ENCODE data around the gene TSPYL1.
A peak's percentile ranks its signal among the peaks of the same experiment; 100 is the strongest.

Gene TSPYL1

DNA sequence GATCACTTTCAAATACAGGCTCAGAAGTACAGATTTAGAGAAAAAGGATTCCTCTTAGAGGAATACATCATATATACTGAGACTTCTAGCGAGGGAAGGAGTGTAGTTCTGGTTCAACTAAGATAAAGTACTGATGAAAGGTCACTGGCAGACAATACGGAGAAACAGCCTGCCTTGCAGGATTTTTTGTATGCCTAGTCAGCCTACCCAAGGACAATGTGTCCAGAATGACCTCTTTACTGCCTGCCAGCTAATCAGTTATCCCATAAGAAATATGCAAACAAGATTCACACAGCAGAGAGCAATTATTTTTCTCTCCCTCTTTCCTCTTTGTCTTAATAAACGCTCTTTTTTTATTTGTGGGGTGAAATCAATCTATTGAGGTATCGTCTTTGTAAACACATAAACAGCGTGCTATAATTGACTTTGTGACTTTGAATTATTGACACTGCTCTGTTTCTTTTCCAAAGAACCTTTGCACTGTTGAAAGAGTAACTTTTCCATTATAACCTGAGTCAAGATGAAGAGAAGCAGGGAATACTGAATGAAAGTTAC is 24.4 kb downstream of the TSPYL1 start:
- no peak for DNase-seq

DNA sequence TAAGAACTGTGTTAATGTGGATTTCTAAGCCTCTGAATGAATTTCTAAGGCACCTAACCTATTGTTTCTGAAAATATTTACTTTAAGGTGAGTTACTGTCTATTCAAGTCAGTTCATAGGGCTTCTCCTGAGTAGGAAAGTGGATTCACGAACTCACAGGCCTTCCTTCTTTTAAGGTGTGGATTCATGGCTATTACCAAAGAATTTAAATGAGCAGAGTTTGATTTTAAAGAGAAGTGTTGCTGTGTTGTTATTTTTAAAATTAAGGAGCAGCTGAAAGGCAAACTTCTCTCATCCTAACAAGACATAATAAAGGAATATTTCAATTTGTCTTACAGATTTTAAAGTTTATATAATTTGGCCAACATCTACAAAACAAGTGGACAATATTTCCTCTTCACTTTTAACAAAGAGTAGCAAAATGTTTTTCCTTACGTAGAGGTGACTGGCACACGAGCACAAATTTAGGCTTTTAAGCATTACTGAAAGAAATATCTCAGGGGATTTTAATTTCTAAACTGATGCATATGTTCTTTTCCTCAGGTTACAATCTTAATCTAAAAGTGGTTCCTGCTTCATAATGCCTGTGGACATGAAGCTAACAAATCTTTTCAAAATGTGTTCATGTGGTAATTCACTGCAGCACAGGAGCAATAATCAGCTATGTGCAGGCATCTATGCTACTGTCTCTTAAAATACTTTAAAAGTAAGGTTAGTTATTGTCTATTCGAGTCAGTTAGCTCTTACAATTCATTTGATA is 25.3 kb downstream of the TSPYL1 start:
- DNase-seq: no peak

DNA sequence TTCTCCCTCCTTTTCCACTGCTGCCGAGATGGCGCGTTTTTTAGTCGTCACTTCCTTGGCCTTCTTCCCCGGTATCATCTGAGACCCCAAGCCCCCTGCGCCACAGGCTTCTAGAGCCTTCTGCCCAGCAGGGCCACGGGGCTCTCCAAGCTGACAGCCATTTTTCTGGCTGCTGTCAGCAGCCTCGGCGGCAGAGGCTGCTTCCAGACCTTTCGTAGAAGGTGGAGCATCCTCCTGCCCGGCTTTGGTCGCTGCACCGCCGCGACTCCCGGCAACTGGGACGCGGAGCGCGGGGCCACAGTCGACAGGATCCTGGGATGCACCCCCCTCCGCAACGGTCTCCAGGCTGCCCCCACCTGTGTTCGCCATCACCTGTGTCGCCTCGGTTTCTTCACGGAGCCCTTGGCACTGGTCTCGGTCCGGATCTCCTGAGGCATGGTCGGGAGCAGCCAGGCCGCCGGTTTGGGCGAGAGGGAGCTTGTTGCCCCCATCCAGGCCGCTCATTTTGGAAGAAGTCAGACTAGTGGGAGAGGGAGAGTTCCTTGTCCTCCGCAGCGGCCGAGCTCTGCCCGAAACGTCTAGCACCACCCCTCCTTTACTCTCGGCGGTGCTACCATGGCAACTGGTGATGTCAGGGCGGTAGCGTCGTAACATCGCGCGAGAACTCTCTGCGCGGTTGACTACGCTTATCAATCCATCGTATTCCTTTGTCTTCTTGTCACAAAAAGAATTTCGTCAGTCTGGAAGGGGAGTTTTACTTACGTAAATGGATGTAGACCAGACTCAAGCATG is 26.0 kb downstream of the TSPYL1 start, which contains the start of gene TSPYL4:
Gene TSPYL4 (minus strand): TSS at position 571 of the 792 bp plus-strand sequence. CDS start 67 bp downstream, at position 504.
- DNase-seq: peak; percentile 47 to 82 (median 70)

DNA sequence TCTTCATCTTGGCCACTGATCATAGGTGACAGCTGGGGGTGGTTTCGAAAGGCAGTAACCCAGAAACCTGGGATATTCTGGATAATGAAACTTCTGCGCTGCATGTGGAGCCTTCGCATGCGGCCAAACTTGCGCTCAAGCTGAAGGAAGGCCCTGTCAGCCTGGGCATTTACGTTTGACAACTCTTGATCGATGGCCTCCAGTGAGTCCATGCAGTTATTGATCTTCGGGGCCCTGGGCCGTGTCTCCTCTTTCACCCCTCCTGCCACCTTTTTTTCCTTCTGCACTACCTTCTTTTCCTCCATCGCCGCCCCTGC is 26.6 kb downstream of the TSPYL1 start:
- DNase-seq: no peak

DNA sequence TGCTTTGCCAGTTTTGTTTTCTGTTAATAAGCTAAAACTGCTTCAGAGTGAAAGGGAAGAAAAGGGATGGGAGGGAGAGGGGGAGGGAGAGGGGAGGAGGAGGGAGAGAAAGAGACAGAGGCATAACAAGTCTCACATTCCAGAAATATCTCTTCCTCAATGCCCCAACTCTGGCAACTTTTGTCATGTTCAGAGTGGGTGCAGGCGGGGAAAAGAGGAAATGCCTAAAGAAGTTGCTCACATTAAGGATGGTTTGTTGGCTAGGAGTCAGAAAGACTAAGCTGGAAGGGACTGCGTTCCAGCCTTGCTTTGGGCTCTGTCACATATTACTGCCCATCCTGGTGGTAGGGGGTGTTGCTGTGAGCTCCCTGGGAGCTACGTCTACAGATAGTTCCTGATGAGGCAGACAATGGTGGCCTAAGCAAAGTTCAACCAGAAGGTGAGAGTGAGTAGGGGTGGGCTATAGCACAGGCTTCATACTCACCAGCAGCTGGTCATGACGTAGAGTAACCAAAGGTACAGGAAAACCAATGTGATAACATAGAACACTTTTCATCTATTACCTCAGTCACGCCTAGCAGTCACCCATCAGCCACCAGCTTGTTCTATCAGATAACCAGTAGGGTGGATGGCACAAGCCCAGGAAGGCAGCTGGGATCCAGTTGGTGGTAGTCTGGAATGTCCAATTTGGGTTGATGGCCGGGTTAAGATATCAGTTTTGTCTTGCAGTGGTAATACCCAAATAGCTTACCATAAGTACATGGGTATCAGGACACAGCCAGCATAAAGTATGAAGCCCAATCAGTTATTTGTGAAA is 28.0 kb downstream of the TSPYL1 start:
- no peak for DNase-seq

DNA sequence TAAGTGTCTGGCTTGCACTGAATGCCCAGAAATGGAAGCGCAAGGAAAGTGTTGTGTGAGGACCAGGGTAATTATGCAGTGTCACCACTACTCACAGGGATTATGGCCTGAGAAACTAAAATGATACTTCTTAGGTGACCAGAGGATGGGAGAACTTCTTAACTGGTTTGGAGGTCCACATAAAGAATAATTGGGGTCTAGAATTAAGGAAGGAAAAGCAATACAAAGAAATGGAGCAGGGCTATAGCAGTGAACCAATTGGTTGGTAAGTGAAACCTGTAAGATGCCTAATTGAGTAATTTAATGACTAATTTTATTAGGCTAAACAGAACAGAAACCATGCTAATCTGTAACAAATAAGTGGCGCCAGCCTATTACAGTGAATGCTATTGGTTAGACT is 31.2 kb downstream of the TSPYL1 start:
- no peak for DNase-seq

DNA sequence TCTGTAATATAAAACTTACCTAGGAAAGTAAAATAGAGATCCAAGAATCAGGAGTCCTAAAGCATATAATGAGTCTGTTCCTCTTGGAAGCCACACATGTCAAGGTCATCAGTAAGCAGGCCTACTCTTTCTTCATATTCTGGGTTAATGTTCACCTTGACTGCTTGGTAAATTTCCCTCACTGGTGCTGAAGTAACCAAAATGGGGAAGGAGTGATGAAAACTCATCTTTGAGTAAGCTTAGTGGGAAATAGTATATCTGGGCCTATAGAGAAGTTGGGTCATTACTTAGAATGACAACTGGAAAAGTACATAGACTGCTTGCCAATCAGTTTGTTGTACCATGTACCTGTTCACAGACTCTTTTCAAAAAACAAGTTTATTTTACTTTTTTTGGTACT is 32.4 kb downstream of the TSPYL1 start:
- no peak for DNase-seq

DNA sequence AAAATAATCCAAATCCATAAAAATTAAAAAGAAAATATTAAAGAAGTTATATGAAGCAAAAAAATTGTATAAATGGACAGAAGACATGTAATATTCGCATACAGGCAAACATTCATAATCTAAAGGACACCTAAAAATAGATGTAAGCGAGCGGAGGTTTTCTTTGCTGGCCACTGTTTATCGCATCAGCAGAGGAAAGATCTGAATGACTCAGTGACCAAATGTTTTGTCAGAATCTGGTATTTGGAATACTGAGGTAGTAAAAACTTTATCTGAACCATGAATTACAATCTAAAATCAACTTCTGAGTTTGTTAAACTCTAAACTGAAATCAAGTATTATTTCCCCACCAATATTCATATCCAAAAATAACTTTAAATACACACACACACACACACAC is 33.6 kb downstream of the TSPYL1 start:
- no peak for DNase-seq

DNA sequence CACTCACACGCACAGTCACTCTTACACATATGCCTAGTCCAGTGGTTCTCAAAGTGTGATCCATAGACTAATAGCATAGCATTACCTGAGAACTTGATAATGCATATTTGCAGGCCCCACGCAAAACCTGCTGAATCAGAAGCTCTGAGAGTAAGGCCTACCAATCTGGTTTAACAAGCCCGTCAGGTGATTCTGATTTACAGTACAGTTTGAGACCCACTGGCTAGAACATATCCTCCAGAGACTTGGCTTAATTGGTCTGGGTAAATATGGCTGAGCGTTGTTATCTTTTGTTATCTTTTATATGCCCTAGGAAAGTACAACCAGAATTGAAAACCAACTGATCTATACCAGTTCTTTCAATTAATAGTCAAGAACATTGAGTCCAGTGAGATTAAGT is 35.4 kb downstream of the TSPYL1 start:
- no peak for DNase-seq

DNA sequence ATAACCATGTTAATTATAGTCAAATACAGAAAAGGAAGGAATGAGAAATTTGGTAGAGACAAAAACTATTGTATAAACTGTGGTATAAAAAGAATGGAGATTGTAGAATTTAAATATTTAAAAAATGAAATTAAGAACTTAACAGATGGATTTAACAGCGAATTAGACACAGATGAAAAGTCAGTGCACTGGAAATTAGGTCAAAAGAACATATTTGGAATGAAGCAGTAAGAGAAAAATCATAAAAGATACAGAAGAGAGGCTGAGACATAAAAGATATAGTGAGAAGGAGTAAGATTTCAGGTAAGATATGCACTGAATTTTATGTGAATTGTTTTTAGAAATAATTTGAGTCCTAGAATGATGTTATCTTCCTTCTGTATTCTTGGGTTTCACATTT is 39.9 kb downstream of the TSPYL1 start:
- no peak for DNase-seq

DNA sequence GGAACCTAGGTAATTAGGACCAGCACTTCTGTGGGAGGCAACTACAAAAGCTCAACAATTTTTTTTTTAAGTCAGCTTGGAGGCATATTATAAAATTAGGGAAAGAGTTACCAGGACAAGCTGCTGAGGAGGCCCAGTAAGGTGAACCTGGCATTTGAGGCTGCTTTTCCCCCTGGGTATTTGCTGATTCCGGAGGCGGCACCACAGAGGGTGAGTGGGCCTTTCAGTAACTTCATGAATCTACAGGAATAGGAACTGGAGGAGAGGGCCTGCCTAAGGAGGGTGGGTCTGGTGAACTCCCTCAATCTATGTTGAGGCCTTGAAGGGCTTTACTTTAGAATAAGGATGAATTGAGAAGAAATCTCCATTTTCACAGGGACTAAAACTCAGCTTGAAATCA is 40.5 kb downstream of the TSPYL1 start:
- no peak for DNase-seq

DNA sequence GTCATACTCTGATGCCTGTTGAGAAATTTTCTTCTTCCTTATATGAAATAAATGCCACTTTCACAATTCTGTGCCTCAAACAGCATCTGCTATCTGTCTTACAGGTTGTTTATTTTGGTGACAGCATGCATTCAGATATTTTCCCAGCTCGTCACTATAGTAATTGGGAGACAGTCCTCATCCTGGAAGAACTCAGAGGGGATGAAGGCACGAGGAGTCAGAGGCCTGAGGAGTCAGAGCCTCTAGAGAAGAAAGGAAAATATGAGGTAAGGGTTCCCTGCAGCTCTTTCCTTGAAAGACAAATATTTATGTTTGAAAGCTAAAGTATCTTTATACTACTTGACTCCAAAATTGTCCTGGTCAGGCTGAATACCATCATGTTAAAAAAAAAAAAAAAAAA is 41.6 kb downstream of the TSPYL1 start:
- DNase-seq: no peak

DNA sequence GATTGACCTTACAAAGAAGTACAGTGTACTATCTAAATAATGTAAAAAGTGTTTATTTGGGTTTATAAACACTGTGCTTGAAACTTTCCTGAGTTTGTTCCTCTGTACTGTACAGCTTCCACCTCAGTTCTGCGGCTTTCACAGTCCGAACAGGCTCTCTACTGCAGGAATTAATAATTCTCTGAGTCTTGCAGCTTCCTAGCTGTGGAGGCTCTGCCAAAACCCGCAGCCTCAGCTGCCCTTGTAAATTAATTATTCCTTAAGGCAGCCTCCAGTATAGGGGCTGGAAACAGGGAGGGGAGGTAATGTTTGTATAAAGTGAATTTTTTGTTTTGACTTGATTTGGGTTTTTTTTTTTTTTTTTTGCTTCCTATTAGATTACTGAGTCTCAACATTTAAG is 45.0 kb downstream of the TSPYL1 start:
- DNase-seq: no peak

DNA sequence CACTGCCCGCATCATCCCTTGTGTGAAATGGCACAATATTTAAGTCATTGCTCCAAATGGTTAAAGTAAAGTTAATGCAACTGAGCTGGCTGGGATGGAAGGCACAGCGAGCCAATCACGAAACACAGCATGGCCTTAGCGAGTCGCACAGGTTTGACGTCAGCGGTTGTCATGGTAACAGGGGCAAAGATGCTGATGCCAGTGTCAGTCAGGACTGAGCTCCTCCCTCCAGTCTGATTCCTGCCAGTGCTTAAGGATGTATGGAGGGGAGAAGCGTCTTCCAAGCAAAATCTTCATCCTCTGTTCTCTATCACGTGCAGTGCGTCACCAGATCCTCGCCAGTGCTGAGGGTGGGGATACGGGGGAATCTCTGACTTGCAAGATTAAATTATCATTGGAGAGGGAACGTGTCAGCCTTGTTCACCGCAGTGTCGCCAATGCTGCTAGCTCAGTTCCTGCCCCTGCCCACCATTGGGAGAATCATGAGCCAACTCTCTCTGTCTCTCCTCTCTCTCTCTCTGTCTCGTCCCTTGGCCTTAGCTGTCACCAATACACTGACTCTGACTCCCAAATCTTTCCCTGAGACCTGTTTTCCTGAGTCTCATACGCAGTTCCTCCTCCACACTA is 50.3 kb downstream of the TSPYL1 start:
- DNase-seq: no peak

All from activated naive CD4-positive, alpha-beta T cell (primary cell).